ENCODE results near the gene BCL2A1.
"Not testable (repeated sequence)": the region's sequence is repeated elsewhere in the genome, so short reads cannot be mapped to it uniquely, and the experiment has no call there.

BCL2A1 gene

DNA sequence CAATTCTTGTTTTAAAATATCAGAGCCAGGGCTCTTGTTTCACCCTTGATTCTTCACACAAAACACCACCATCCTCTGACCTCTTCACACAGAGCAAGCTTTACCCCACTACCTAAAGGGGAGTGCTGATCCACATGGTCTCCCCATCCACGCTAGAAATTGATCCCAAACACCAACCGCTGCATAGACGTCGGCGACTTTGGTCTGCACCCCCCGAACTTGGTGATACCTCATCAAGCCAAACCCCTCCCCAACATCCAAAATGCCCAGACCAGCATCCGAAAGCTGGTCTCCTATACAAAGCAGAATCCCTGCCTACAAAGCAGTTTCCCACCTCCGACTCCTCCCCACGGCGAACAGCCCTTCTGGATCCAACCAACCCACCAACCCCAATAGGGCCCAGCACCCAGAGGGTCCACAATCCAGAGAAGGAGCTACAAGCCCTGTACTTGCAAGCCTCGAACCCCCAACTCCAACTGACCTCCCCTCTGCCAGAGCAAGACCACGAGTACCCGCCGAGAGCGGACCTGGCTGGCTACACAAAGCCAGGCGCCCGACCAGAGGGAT lies 48.4 kb downstream of the BCL2A1 start:
- no peaks in the 10 kb centered on the region for H3K27me3 Mint-ChIP-seq (ENCODE audit: low read depth)
- H3K4me1 Mint-ChIP-seq = peaks cover 28% of the 10 kb centered on the region
- H3K36me3 Mint-ChIP-seq (ENCODE audit: low read depth) = peaks cover 62% of the 10 kb centered on the region
- peaks cover 38% of the 10 kb centered on the region for H3K9me3 Mint-ChIP-seq
- H3K4me3 Mint-ChIP-seq = peak overlapping the region; percentile 94 to 98 (median 95)
- TF ChIP-seq, protein P1, sequence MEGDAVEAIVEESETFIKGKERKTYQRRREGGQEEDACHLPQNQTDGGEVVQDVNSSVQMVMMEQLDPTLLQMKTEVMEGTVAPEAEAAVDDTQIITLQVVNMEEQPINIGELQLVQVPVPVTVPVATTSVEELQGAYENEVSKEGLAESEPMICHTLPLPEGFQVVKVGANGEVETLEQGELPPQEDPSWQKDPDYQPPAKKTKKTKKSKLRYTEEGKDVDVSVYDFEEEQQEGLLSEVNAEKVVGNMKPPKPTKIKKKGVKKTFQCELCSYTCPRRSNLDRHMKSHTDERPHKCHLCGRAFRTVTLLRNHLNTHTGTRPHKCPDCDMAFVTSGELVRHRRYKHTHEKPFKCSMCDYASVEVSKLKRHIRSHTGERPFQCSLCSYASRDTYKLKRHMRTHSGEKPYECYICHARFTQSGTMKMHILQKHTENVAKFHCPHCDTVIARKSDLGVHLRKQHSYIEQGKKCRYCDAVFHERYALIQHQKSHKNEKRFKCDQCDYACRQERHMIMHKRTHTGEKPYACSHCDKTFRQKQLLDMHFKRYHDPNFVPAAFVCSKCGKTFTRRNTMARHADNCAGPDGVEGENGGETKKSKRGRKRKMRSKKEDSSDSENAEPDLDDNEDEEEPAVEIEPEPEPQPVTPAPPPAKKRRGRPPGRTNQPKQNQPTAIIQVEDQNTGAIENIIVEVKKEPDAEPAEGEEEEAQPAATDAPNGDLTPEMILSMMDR (IDR thresholded peaks at IDR 0.05; ENCODE audit: unreplicated experiment in 3 of 3) = no peak
- peak overlapping the region; percentile 99 for H3K27ac Mint-ChIP-seq

DNA sequence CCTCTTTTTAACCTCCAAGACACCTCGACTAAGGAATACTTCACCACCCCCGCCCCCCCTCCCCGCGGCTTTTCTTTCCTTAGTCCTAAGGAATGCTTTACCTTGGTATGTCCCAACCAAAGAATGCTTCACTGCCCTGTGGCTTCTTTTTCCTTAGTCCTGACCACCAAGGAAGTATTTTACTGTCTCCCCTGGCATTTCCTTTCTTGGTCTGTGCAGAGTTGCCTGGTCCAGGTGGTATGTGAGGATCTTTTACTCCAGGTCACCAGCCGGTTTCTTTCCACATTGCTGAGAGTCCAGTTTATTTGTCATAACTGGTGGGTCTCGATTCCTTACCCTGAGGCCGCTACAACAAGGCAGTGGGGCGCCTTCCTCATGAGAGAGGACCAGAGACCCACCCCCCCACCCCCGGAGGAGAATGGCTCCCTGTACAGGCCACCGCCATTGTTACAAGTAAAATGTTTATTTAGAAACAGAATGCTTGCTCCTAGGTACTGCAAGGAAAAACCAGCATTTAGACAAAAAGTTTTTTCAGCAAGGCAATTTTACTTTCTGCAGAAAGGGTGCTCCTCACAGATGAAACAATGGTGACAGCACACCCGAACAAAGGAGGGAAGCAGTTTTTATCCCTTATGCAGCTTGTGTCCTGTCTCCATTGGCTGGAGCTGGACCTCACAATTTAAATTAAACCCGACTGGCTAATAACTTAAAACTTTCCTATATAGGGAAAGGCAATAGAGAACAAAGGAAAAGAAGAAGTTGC lies 51.1 kb downstream of the BCL2A1 start:
- peaks cover 85% of the 10 kb centered on the region for H3K36me3 Mint-ChIP-seq (ENCODE audit: low read depth)
- TF ChIP-seq, protein P1 (IDR thresholded peaks at IDR 0.05; ENCODE audit: unreplicated experiment in 3 of 3) = no peak

DNA sequence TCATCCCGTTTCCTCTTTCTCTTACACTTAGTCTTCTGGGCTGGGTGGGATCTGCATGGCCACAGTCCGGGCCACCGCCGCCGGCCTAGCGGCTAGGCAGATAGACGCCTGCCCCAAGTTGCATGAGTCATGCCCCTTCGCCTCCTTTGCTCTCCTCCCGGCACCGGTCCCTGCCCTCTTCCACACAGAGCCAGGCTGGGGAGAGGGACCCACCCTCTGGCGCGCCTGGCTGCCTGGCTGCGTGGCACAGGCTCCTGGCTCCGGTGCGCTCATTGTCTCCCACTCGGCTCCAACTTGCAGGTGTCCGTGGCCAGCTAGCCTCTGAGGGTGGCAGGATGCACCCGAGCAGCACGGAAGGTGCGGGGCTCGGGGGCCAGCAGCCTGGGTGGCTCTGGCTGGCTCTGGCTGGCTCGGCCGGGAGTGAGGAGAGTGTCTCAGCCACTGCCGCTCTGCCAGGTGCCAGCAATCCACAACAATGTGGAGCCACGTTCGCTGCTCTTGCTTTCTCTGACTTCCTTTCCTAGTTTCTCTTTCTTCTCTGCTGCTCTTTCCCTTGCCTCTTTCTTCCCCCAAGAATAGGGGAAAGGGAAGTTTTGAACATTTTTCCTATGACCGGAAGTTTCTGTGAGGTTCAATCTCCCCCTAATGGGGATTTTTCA lies 51.8 kb downstream of the BCL2A1 start:
- Mint-ChIP-seq H3K4me3 (peak overlapping the region; percentile 64 to 80 (median 72)), H3K9me3 (peaks cover 57% of the 10 kb centered on the region), H3K36me3 (ENCODE audit: low read depth) (peaks cover 92% of the 10 kb centered on the region), H3K27me3 (ENCODE audit: low read depth) (no peaks in the 10 kb centered on the region), H3K27ac (peak overlapping the region; percentile 81 to 98 (median 84)), H3K4me1 (peaks cover 42% of the 10 kb centered on the region)
- TF ChIP-seq, protein P1 (IDR thresholded peaks at IDR 0.05; ENCODE audit: unreplicated experiment in 3 of 3) = no peak

More for the DNA sequence above, 51.1 kb downstream of the BCL2A1 start:
- Mint-ChIP-seq H3K4me3 (peak overlapping the region; percentile 64 to 80 (median 72)), H3K9me3 (peaks cover 54% of the 10 kb centered on the region), H3K27me3 (ENCODE audit: low read depth) (no peaks in the 10 kb centered on the region), H3K4me1 (peaks cover 42% of the 10 kb centered on the region), H3K27ac (peak overlapping the region; percentile 81 to 98 (median 84))

DNA sequence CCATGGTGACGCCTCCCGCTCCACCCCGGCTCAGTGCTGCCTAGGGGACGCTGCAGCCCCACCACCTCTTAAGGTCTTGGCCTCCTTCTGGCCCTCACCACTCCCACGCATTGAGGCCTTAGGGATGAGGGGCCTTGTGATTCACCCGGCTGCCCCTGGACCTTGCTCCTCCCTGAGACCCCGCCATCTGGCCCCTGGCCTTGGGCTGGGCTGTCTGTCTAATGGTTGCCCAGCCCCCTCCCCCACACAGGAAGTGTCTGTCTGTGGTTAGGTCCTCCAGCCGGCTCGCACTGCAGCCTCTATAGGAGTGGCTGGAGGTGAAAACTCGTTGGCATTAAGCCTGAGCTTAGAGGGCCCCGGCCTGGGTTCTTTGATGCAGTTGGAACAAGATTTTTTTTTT lies 52.7 kb downstream of the BCL2A1 start:
- TF ChIP-seq, protein P1 (IDR thresholded peaks at IDR 0.05; ENCODE audit: unreplicated experiment in 3 of 3) = no peak
- peak overlapping the region; percentile 81 to 87 (median 86) for H3K27ac Mint-ChIP-seq
- peaks cover 54% of the 10 kb centered on the region for H3K9me3 Mint-ChIP-seq
- peak overlapping the region in 2 of 3 experiments; percentile 10 to 64 for H3K4me3 Mint-ChIP-seq
- H3K27me3 Mint-ChIP-seq (ENCODE audit: low read depth) = no peaks in the 10 kb centered on the region
- peaks cover 38% of the 10 kb centered on the region for H3K4me1 Mint-ChIP-seq
- peaks cover 96% of the 10 kb centered on the region for H3K36me3 Mint-ChIP-seq (ENCODE audit: low read depth)

DNA sequence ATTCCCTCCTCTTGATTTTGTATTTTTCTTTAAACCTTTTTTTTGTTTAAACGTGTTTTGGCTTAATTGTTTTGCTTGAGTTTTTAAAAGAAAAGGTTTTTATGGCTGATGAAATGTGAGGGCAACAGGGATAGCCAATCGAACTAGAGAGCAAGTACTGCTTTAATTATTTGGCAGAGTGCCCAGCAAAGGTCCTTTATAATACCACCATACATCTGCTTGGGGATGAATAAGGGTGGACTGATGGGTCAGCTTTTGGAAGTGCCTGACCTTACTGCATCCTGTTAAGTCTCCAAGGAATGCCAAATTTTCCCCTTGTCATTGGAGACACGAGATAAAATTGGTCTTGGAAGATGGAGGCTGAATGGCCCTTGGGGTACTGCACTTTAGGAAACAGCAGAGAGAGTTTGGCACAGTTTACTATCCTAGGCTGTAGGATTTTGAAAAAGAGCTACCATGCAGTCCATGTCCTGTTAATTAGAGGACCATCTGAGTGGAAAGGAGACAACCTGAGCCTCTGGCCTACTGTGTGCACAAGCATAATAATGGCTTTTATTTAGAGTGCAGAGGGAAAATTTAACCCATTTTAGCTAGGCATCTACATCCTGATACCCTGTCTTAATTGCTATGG lies 54.4 kb downstream of the BCL2A1 start:
- peak overlapping the region; percentile 81 to 99 (median 87) for H3K27ac Mint-ChIP-seq
- H3K4me1 Mint-ChIP-seq = peaks cover 27% of the 10 kb centered on the region
- no peaks in the 10 kb centered on the region for H3K27me3 Mint-ChIP-seq (ENCODE audit: low read depth)
- peak overlapping the region in 1 of 3 experiments; percentile 18 for H3K4me3 Mint-ChIP-seq
- TF ChIP-seq, protein P1 (IDR thresholded peaks at IDR 0.05; ENCODE audit: unreplicated experiment in 3 of 3) = no peak
- peaks cover 92% of the 10 kb centered on the region for H3K36me3 Mint-ChIP-seq (ENCODE audit: low read depth)
- H3K9me3 Mint-ChIP-seq = peaks cover 52% of the 10 kb centered on the region

DNA sequence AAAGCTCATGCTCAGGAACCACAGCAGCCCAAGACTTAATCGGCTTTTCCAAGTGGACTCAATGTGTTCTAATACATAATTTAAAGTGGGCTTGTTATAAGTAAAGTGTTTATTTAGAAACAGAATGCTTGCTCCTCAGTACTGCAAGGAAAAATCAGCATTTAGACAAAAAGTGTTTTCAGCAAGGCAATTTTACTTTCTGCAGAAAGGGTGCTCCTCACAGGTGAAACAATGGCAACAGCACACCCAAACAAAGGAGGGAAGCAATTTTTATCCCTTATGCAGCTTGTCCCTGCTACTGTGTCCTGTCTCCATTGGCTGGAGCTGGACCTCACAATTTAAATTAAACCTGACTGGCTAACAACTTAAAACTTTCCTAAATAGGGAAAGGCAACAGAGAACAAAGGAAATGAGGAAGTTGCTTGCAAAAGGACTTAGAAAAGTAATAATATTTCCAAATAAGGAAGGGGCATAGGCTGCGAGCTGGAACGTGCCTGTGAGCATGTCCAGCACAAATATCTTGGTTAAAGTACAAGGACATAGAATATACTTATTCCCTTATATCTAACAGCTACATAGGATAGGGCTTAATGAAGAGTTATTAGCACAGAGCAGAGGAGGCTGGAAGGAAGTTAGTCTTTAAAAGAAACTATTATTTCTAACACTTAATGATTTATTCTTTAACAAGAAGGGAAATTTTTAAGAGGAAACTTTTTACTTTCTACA lies 55.1 kb downstream of the BCL2A1 start:
- H3K27me3 Mint-ChIP-seq (ENCODE audit: low read depth) = not testable (repeated sequence)
- Mint-ChIP-seq H3K4me3 (peak overlapping the region in 1 of 3 experiments; percentile 54), H3K36me3 (ENCODE audit: low read depth) (peaks cover 89% of the 10 kb centered on the region), H3K4me1 (peaks cover 22% of the 10 kb centered on the region), H3K9me3 (peaks cover 48% of the 10 kb centered on the region), H3K27ac (peak overlapping the region; percentile 81 to 99 (median 87))
